GM19351 (cell line): ENCODE results near the gene TRPV3.
A peak's percentile ranks its signal among the peaks of the same experiment; 100 is the strongest.
"Not testable (repeated sequence)": the region's sequence is repeated elsewhere in the genome, so short reads cannot be mapped to it uniquely, and the experiment has no call there.

Experiments
- ATAC-seq: cut with Tn5 transposase; IDR thresholded peaks from one replicate; pipeline ENCODE4 v1.9.1; 2021; ENCODE audit warnings: mild to moderate bottlenecking, moderate library complexity; ENCODE audit not compliant: unreplicated experiment

Gene TRPV3

GRCh38 chr17:3574231-3574630 lies 16.6 kb upstream of the TRPV3 start:
- ATAC-seq: no peak

- ATAC-seq: no peak
These were observed 15.9 kb upstream of the TRPV3 start for GRCh38 chr17:3573246-3574100.

- ATAC-seq: no peak
These were observed 14.6 kb upstream of the TRPV3 start for GRCh38 chr17:3572231-3572630.

- ATAC-seq: no peak
These were observed 13.7 kb upstream of the TRPV3 start for GRCh38 chr17:3571043-3571900.

GRCh38 chr17:3569534-3570137 lies 12.0 kb upstream of the TRPV3 start:
- no peak for ATAC-seq

- no peak for ATAC-seq
These were observed 8.9 kb upstream of the TRPV3 start for GRCh38 chr17:3566551-3566950.

GRCh38 chr17:3565143-3565542 lies 7.5 kb upstream of the TRPV3 start:
- ATAC-seq: no peak

- not testable (repeated sequence) for ATAC-seq
These were observed 6.6 kb upstream of the TRPV3 start for GRCh38 chr17:3564241-3564640.

GRCh38 chr17:3559270-3559645 lies 1.6 kb upstream of the TRPV3 start:
- no peak for ATAC-seq

- ATAC-seq: peak; percentile 71
These were observed 1.1 kb upstream of the TRPV3 start for GRCh38 chr17:3558603-3559269.

GRCh38 chr17:3556916-3557767 lies 470 bp downstream of the TRPV3 start:
- ATAC-seq: peak; percentile 7

- ATAC-seq: no peak
These were observed 1.2 kb downstream of the TRPV3 start for GRCh38 chr17:3556239-3556915.

GRCh38 chr17:3555189-3555796 lies 2.3 kb downstream of the TRPV3 start:
- ATAC-seq: no peak

GRCh38 chr17:3554440-3554839 lies 3.2 kb downstream of the TRPV3 start:
- ATAC-seq: no peak

- ATAC-seq: no peak
These were observed 3.9 kb downstream of the TRPV3 start for GRCh38 chr17:3553419-3554401.

- ATAC-seq: no peak
These were observed 4.7 kb downstream of the TRPV3 start for GRCh38 chr17:3552916-3553315.

GRCh38 chr17:3551189-3551588 lies 6.4 kb downstream of the TRPV3 start:
- no peak for ATAC-seq

GRCh38 chr17:3549610-3550162 lies 7.9 kb downstream of the TRPV3 start:
- no peak for ATAC-seq
